ENCODE data around the gene SURF2.
"Not testable (repeated sequence)": the region's sequence is repeated elsewhere in the genome, so short reads cannot be mapped to it uniquely, and the experiment has no call there.

SURF2 gene

GRCh38 chr9:133375116-133375723 lies 18.9 kb downstream of the SURF2 start:
- no peaks in the 10 kb centered on the region for H3K9me3 ChIP-seq (ENCODE audit: severe bottlenecking)
- ATAC-seq (ENCODE audit: low read depth), result peak; percentile 21; the same call in 2 of the 3 replicates
- peak overlapping the region; percentile 89 for H3K27ac ChIP-seq (ENCODE audit: poor library complexity, severe bottlenecking)
- TF ChIP-seq CTCF (IDR thresholded peaks at IDR 0.05; ENCODE audit: poor library complexity, severe bottlenecking), result peak; percentile 57
- H3K4me1 ChIP-seq (ENCODE audit: insufficient read depth, poor library complexity, severe bottlenecking), result no peaks in the 10 kb centered on the region
- no peak for DNase-seq (ENCODE audit: low spot score)
- peak overlapping the region; percentile 67 for H3K4me3 ChIP-seq (ENCODE audit: severe bottlenecking)
- no peaks in the 10 kb centered on the region for H3K27me3 ChIP-seq (ENCODE audit: insufficient read depth, poor library complexity, severe bottlenecking)
- H3K36me3 ChIP-seq (ENCODE audit: low read depth), result peaks cover 39% of the 10 kb centered on the region

- ATAC-seq (ENCODE audit: low read depth) (peak; percentile 91), DNase-seq (ENCODE audit: low spot score) (peak; percentile 91)
- no peak for TF ChIP-seq CTCF (IDR thresholded peaks at IDR 0.05; ENCODE audit: poor library complexity, severe bottlenecking)
- peaks cover 31% of the 10 kb centered on the region for H3K36me3 ChIP-seq (ENCODE audit: low read depth)
- no peaks in the 10 kb centered on the region for H3K4me1 ChIP-seq (ENCODE audit: insufficient read depth, poor library complexity, severe bottlenecking)
- no peaks in the 10 kb centered on the region for H3K27me3 ChIP-seq (ENCODE audit: insufficient read depth, poor library complexity, severe bottlenecking)
- peak within 1 kb of the TSS; percentile 67 for H3K4me3 ChIP-seq (ENCODE audit: severe bottlenecking)
- H3K9me3 ChIP-seq (ENCODE audit: severe bottlenecking), result no peaks in the 10 kb centered on the region
- peak within 1 kb of the TSS; percentile 89 for H3K27ac ChIP-seq (ENCODE audit: poor library complexity, severe bottlenecking)
These were observed 19.6 kb downstream of the SURF2 start, which contains the start of the genes STKLD1 and SURF4 for GRCh38 chr9:133375724-133376654. Gene STKLD1, plus strand, starts transcription at chr9:133376366. Its CDS starts 108 bp downstream, at chr9:133376474. Gene SURF4, minus strand, starts transcription at chr9:133376060. Its CDS starts 91 bp downstream, at chr9:133375969.

GRCh38 chr9:133377280-133377679 lies 20.9 kb downstream of the SURF2 start:
- ATAC-seq (ENCODE audit: low read depth); H3K27me3 ChIP-seq (ENCODE audit: insufficient read depth, poor library complexity, severe bottlenecking); DNase-seq (ENCODE audit: low spot score); H3K27ac ChIP-seq (ENCODE audit: poor library complexity, severe bottlenecking); H3K4me1 ChIP-seq (ENCODE audit: insufficient read depth, poor library complexity, severe bottlenecking); H3K4me3 ChIP-seq (ENCODE audit: severe bottlenecking); H3K9me3 ChIP-seq (ENCODE audit: severe bottlenecking): not testable (repeated sequence)
- H3K36me3 ChIP-seq (ENCODE audit: low read depth), result peaks cover 18% of the 10 kb centered on the region

- no peaks in the 10 kb centered on the region for H3K9me3 ChIP-seq (ENCODE audit: severe bottlenecking)
- ATAC-seq (ENCODE audit: low read depth), result no peak
- no peak overlapping the region for H3K27ac ChIP-seq (ENCODE audit: poor library complexity, severe bottlenecking)
- no peaks in the 10 kb centered on the region for H3K4me1 ChIP-seq (ENCODE audit: insufficient read depth, poor library complexity, severe bottlenecking)
- no peak overlapping the region for H3K4me3 ChIP-seq (ENCODE audit: severe bottlenecking)
- DNase-seq (ENCODE audit: low spot score), result no peak
- peaks cover 14% of the 10 kb centered on the region for H3K36me3 ChIP-seq (ENCODE audit: low read depth)
- no peak for TF ChIP-seq CTCF (IDR thresholded peaks at IDR 0.05; ENCODE audit: poor library complexity, severe bottlenecking)
- H3K27me3 ChIP-seq (ENCODE audit: insufficient read depth, poor library complexity, severe bottlenecking), result no peaks in the 10 kb centered on the region
These were observed 21.4 kb downstream of the SURF2 start for GRCh38 chr9:133377721-133378216.

GRCh38 chr9:133378408-133378962 lies 22.1 kb downstream of the SURF2 start:
- H3K27me3 ChIP-seq (ENCODE audit: insufficient read depth, poor library complexity, severe bottlenecking), result no peaks in the 10 kb centered on the region
- H3K4me3 ChIP-seq (ENCODE audit: severe bottlenecking), result no peak overlapping the region
- H3K4me1 ChIP-seq (ENCODE audit: insufficient read depth, poor library complexity, severe bottlenecking), result no peaks in the 10 kb centered on the region
- no peak for ATAC-seq (ENCODE audit: low read depth)
- no peak for DNase-seq (ENCODE audit: low spot score)
- no peak for TF ChIP-seq CTCF (IDR thresholded peaks at IDR 0.05; ENCODE audit: poor library complexity, severe bottlenecking)
- no peak overlapping the region for H3K27ac ChIP-seq (ENCODE audit: poor library complexity, severe bottlenecking)
- peaks cover 6% of the 10 kb centered on the region for H3K36me3 ChIP-seq (ENCODE audit: low read depth)
- no peaks in the 10 kb centered on the region for H3K9me3 ChIP-seq (ENCODE audit: severe bottlenecking)

Measured in RWPE2 (cell line).